HepG2 (cell line): ENCODE results near the gene ABCC3. TPM values are rescaled to one million over a fixed set of nuclear protein-coding genes. Genes with fewer than 3 reads are reported as not detected.

Experiments
- DMTF1 ChIP-seq: sonication (generic); formaldehyde crosslinking; IDR thresholded peaks from 2 replicates; pipeline ENCODE4 v1.4.0; 2020; ENCODE audit warnings: mild to moderate bottlenecking, missing genetic modification reagents
- IKZF5 ChIP-seq: IDR thresholded peaks from 2 replicates; pipeline ENCODE4 v1.6.1; 2018; ENCODE audit warnings: missing genetic modification reagents, mild to moderate bottlenecking, missing compliant biosample characterization
- KMT2A ChIP-seq: sonication (generic); formaldehyde crosslinking; IDR thresholded peaks from 2 replicates; pipeline ENCODE4 v1.4.0; 2020; ENCODE audit warnings: missing genetic modification reagents
- NFATC3 ChIP-seq: sonication (generic); formaldehyde crosslinking; IDR thresholded peaks from 2 replicates; pipeline ENCODE4 v1.5.1; 2020; ENCODE audit warnings: mild to moderate bottlenecking, missing genetic modification reagents
- POLR2A ChIP-seq, 2 experiments: IDR thresholded peaks; 2 replicates each; pipeline ENCODE4 v1.6.1; 2011; ENCODE audit warnings: low read depth in 2 of 2, low read length in 2 of 2, mild to moderate bottlenecking in 1 of 2, moderate library complexity in 1 of 2; ENCODE audit not compliant: insufficient read depth in 1 of 2
- RAD51 ChIP-seq: fragments of 450-650 bp; IDR thresholded peaks from 2 replicates; pipeline ENCODE4 v1.6.1; 2016; ENCODE audit warnings: borderline replicate concordance
- SUZ12 ChIP-seq: fragments of 150-350 bp; IDR thresholded peaks from 2 replicates; pipeline ENCODE4 v1.6.1; 2014; ENCODE audit warnings: low read depth, low read length
- ZC3H4 ChIP-seq: sonication (generic); formaldehyde crosslinking; IDR thresholded peaks from 2 replicates; pipeline ENCODE4 v1.4.0; 2020; ENCODE audit warnings: missing genetic modification reagents, borderline replicate concordance
- ZNF407 ChIP-seq: sonication (generic); formaldehyde crosslinking; IDR thresholded peaks from one replicate; pipeline ENCODE4 v1.5.1; 2020; ENCODE audit warnings: mild to moderate bottlenecking, missing genetic modification reagents; ENCODE audit errors: not compliant biosample characterization
- ZNF431 ChIP-seq: sonication (generic); formaldehyde crosslinking; IDR thresholded peaks from 2 replicates; pipeline ENCODE4 v1.9.0; 2022; ENCODE audit warnings: missing genetic modification reagents, low read depth, mild to moderate bottlenecking, borderline replicate concordance
- ZNF558 ChIP-seq: sonication (generic); formaldehyde crosslinking; IDR thresholded peaks from 2 replicates; pipeline ENCODE4 v1.9.0; 2022; ENCODE audit warnings: mild to moderate bottlenecking, missing genetic modification reagents, borderline replicate concordance
- ZNF580 ChIP-seq: IDR thresholded peaks from 2 replicates; pipeline ENCODE4 v1.6.1; 2016; ENCODE audit warnings: low read depth, borderline replicate concordance
- ZNF605 ChIP-seq: sonication (generic); formaldehyde crosslinking; IDR thresholded peaks from 2 replicates; pipeline ENCODE4 v1.8.0; 2022; ENCODE audit warnings: mild to moderate bottlenecking, missing genetic modification reagents
- ZNF768 ChIP-seq: sonication (generic); formaldehyde crosslinking; IDR thresholded peaks from 2 replicates; pipeline ENCODE4 v1.4.0; 2020; ENCODE audit warnings: missing genetic modification reagents
- polyA plus RNA-seq, 8 experiments: library from polyadenylated mRNA; depleted of rRNA in 3 of 8; stranded (reverse) in 7 of 8; unstranded in 1 of 8; fragments of >200 nt; fragmentation: Illumina TruSeq in 4 of 8; extraction: Trizol in 4 of 8; gene quantifications; 2 replicates each; pipeline versions ENCODE4 v1.2.1 to v1.2.3, GENCODE V29; 2011 to 2016; ENCODE audit warnings: low read depth in 4 of 8, missing spikeins in 1 of 8, mixed read lengths in 1 of 8; ENCODE audit not compliant: insufficient read depth in 1 of 8
- total RNA-seq, 5 experiments: library from RNA; depleted of rRNA; stranded (reverse); fragments of >200 nt; fragmentation: Illumina TruSeq; extraction: Trizol; gene quantifications; 2 replicates each; pipeline ENCODE4 v1.2.3, GENCODE V29; 2016; ENCODE audit warnings: low read depth in 1 of 5
- TF ChIP-seq, protein P1 (sequence below): sonication (generic); formaldehyde crosslinking; IDR thresholded peaks from 2 replicates; pipeline ENCODE4 v1.8.0; 2022; ENCODE audit warnings: mild to moderate bottlenecking, missing genetic modification reagents, borderline replicate concordance

Gene ABCC3
- total and polyA plus RNA-seq, 2 of the 13 experiments (the other 11 are each of a cell fraction or from before 2014, with no cell fraction given), result 25.2 to 50.7 TPM

GRCh38 chr17:50719144-50719923 lies 84.7 kb downstream of the ABCC3 start, which contains the start of gene LUC7L3 (continued):
- TF ChIP-seq ZNF407 (CRISPR knock-in tag) (peak; percentile 92), DMTF1 (CRISPR knock-in tag) (no peak), ZNF580 (CRISPR knock-in tag) (peak; percentile 91; the same call in 1 of the 2 replicates), POLR2A (IDR thresholded peaks at IDR 0.05; ENCODE audit: insufficient read depth in 1 of 2, low read depth in 2 of 2, low read length in 2 of 2) (peak; percentile 94 to 96), SUZ12 (peak; percentile 61), ZNF768 (CRISPR knock-in tag) (peak; percentile 85; the same call in 1 of the 2 replicates), RAD51 (no peak), ZNF558 (peak; percentile 97), ZNF605 (CRISPR knock-in tag) (peak; percentile 78; the same call in 1 of the 2 replicates), ZC3H4 (no peak; the same call in 1 of the 2 replicates), ZNF431 (CRISPR knock-in tag) (peak; percentile 95; the same call in 1 of the 2 replicates), IKZF5 (CRISPR knock-in tag) (peak; percentile 96), NFATC3 (CRISPR knock-in tag) (peak; percentile 98), KMT2A (peak; percentile 98)
- TF ChIP-seq, protein P1, sequence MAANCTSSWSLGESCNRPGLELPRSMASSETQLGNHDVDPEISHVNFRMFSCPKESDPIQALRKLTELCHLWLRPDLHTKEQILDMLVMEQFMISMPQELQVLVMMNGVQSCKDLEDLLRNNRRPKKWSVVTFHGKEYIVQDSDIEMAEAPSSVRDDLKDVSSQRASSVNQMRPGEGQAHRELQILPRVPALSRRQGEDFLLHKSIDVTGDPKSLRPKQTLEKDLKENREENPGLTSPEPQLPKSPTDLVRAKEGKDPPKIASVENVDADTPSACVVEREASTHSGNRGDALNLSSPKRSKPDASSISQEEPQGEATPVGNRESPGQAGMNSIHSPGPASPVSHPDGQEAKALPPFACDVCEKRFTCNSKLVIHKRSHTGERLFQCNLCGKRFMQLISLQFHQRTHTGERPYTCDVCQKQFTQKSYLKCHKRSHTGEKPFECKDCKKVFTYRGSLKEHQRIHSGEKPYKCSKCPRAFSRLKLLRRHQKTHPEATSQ (CRISPR knock-in tag), result no peak
